Activated CD4-positive, CD25-positive, alpha-beta regulatory T cell (primary cell): Measurements from ENCODE around the gene RPN1.
"Not testable (repeated sequence)": the region's sequence is repeated elsewhere in the genome, so short reads cannot be mapped to it uniquely, and the experiment has no call there.

Experiments
- DNase-seq, 4 experiments: peaks; one replicate each; lab custom pipeline; 2025; lab: John Stamatoyannopoulos, UW

RPN1 gene

GRCh38 chr3:128609294-128609693 is 41.3 kb downstream of the RPN1 start:
- DNase-seq: no peak

- DNase-seq: no peak
Measured at GRCh38 chr3:128607710-128608048, 42.9 kb downstream of the RPN1 start.

- DNase-seq: no peak
Measured at GRCh38 chr3:128606094-128606493, 44.5 kb downstream of the RPN1 start.

- DNase-seq: no peak
Measured at GRCh38 chr3:128605091-128606046, 45.2 kb downstream of the RPN1 start.

- no peak for DNase-seq
Measured at GRCh38 chr3:128603811-128604775, 46.5 kb downstream of the RPN1 start.

- no peak for DNase-seq
Measured at GRCh38 chr3:128603313-128603712, 47.3 kb downstream of the RPN1 start.

GRCh38 chr3:128598884-128599664 is 51.5 kb downstream of the RPN1 start:
- no peak for DNase-seq

GRCh38 chr3:128597900-128598299 is 52.7 kb downstream of the RPN1 start:
- no peak for DNase-seq

GRCh38 chr3:128592864-128593263 is 57.8 kb downstream of the RPN1 start:
- no peak for DNase-seq

GRCh38 chr3:128591738-128592426 is 58.7 kb downstream of the RPN1 start:
- no peak for DNase-seq

- no peak for DNase-seq
Measured at GRCh38 chr3:128590948-128591347, 59.7 kb downstream of the RPN1 start.

- DNase-seq: not testable (repeated sequence)
Measured at GRCh38 chr3:128589985-128590384, 60.6 kb downstream of the RPN1 start.

- no peak for DNase-seq
Measured at GRCh38 chr3:128588147-128588546, 62.5 kb downstream of the RPN1 start.

GRCh38 chr3:128587391-128587790 is 63.2 kb downstream of the RPN1 start:
- DNase-seq: no peak

GRCh38 chr3:128586932-128587331 is 63.7 kb downstream of the RPN1 start:
- not testable (repeated sequence) for DNase-seq

- DNase-seq: not testable (repeated sequence)
Measured at GRCh38 chr3:128586391-128586790, 64.2 kb downstream of the RPN1 start.

- no peak for DNase-seq
Measured at GRCh38 chr3:128585974-128586373, 64.6 kb downstream of the RPN1 start.

GRCh38 chr3:128585189-128585588 is 65.4 kb downstream of the RPN1 start:
- no peak for DNase-seq

GRCh38 chr3:128584412-128585020 is 66.1 kb downstream of the RPN1 start:
- DNase-seq: no peak

GRCh38 chr3:128581566-128581965 is 69.1 kb downstream of the RPN1 start:
- no peak for DNase-seq

GRCh38 chr3:128579927-128580326 is 70.7 kb downstream of the RPN1 start:
- no peak for DNase-seq
